CD4-positive, alpha-beta T cell treated with Interleukin-6 at 100 ng/mL for 8 hours (primary cell): ENCODE results near the gene NEK6.

Experiments
- DNase-seq: peaks from one replicate; pipeline ENCODE4 v3.0.0-alpha.2; 2020; ENCODE audit warnings: mixed read lengths, low spot score

NEK6 gene

GRCh38 chr9:124279531-124280175 lies 21.9 kb downstream of the NEK6 start:
- DNase-seq: no peak

GRCh38 chr9:124280176-124280691 lies 22.5 kb downstream of the NEK6 start:
- DNase-seq: no peak

GRCh38 chr9:124281931-124282371 lies 24.2 kb downstream of the NEK6 start:
- no peak for DNase-seq

- no peak for DNase-seq
Measured at GRCh38 chr9:124282442-124283227, 24.9 kb downstream of the NEK6 start.

GRCh38 chr9:124283228-124283814 lies 25.6 kb downstream of the NEK6 start:
- DNase-seq: no peak

- DNase-seq: no peak
Measured at GRCh38 chr9:124284237-124284831, 26.6 kb downstream of the NEK6 start.

- no peak for DNase-seq
Measured at GRCh38 chr9:124284940-124285441, 27.2 kb downstream of the NEK6 start.

- no peak for DNase-seq
Measured at GRCh38 chr9:124285490-124285889, 27.7 kb downstream of the NEK6 start.

- DNase-seq: peak; percentile 32
Measured at GRCh38 chr9:124285903-124286291, 28.1 kb downstream of the NEK6 start.

- DNase-seq: no peak
Measured at GRCh38 chr9:124286292-124286931, 28.7 kb downstream of the NEK6 start.

- DNase-seq: no peak
Measured at GRCh38 chr9:124290053-124290591, 32.4 kb downstream of the NEK6 start.

- no peak for DNase-seq
Measured at GRCh38 chr9:124290743-124291554, 33.2 kb downstream of the NEK6 start.

- DNase-seq: no peak
Measured at GRCh38 chr9:124291801-124292396, 34.1 kb downstream of the NEK6 start.

- DNase-seq: no peak
Measured at GRCh38 chr9:124292696-124293593, 35.2 kb downstream of the NEK6 start.

GRCh38 chr9:124293718-124294506 lies 36.2 kb downstream of the NEK6 start:
- no peak for DNase-seq

- DNase-seq: no peak
Measured at GRCh38 chr9:124295159-124295794, 37.5 kb downstream of the NEK6 start.

GRCh38 chr9:124296094-124296493 lies 38.3 kb downstream of the NEK6 start:
- no peak for DNase-seq
